ENCODE measurements around the gene PCDHA5. TPM values are rescaled to one million over a fixed set of nuclear protein-coding genes. Genes with fewer than 3 reads are reported as not detected.
"Not testable (repeated sequence)": the region's sequence is repeated elsewhere in the genome, so short reads cannot be mapped to it uniquely, and the experiment has no call there.

Gene PCDHA5
- not detected in 2 replicates for total RNA-seq

GRCh38 chr5:140821375-140822280 lies at the start of gene PCDHA5:
Gene PCDHA5, plus strand, starts transcription at chr5:140821613.
- no peaks in the 10 kb centered on the region for H3K36me3 Mint-ChIP-seq (ENCODE audit: low read depth)
- no peaks in the 10 kb centered on the region for H3K4me1 Mint-ChIP-seq
- no peak within 1 kb of the TSS for H3K27ac Mint-ChIP-seq
- H3K4me3 Mint-ChIP-seq: no peak within 1 kb of the TSS
- no peak for DNase-seq
- H3K9me3 Mint-ChIP-seq: peaks cover 4% of the 10 kb centered on the region
- H3K27me3 Mint-ChIP-seq: no peaks in the 10 kb centered on the region
- intact Hi-C loops (cut with micrococcal nuclease): no loop called here

GRCh38 chr5:140780512-140780911 lies 40.9 kb upstream of the PCDHA5 start:
- intact Hi-C loops (cut with micrococcal nuclease): no loop called here
- no peak for DNase-seq
- Mint-ChIP-seq H3K4me1 (no peaks in the 10 kb centered on the region), H3K4me3 (no peak overlapping the region), H3K27ac (no peak overlapping the region), H3K9me3 (peaks cover 35% of the 10 kb centered on the region), H3K36me3 (ENCODE audit: low read depth) (no peaks in the 10 kb centered on the region), H3K27me3 (no peaks in the 10 kb centered on the region)

DNA sequence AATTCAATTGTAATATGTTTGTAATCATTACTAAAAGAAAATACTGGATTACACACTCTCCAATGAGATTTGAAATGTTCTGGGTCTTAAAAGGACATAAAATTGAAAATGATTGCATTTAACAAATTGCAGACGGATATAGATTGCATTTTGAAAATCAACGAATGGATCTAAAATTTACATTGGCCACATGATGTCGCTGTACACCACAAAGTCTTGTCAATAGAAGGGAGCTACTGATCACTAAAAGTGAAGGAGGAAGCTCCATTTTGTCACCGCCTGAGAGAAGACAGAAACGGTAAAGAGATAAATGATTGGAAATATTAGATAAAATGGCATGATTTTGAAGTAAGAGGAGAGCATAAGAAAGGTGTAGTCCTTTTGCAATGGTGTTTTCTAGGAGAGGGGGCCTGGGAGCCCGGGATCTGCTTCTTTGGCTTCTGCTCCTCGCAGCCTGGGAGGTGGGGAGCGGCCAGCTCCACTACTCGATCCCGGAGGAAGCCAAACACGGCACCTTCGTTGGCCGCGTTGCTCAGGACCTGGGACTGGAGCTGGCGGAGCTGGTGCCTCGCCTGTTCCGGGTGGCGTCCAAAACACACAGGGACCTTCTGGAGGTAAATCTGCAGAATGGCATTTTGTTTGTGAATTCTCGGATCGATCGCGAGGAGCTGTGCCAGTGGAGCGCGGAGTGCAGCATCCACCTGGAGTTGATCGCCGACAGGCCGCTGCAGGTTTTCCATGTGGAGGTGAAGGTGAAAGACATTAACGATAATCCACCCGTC lies 35.3 kb upstream of the PCDHA5 start, which contains the start of gene PCDHA1:
Gene PCDHA1, plus strand, starts transcription at position 236 of the 782 bp plus-strand sequence.
- intact Hi-C loops (cut with micrococcal nuclease): no loop called here
- H3K4me3 Mint-ChIP-seq: no peak within 1 kb of the TSS
- H3K36me3 Mint-ChIP-seq (ENCODE audit: low read depth): peaks cover 7% of the 10 kb centered on the region
- DNase-seq: no peak
- H3K9me3 Mint-ChIP-seq: peaks cover 20% of the 10 kb centered on the region
- H3K27me3 Mint-ChIP-seq: no peaks in the 10 kb centered on the region
- H3K4me1 Mint-ChIP-seq: no peaks in the 10 kb centered on the region
- no peak within 1 kb of the TSS for H3K27ac Mint-ChIP-seq

DNA sequence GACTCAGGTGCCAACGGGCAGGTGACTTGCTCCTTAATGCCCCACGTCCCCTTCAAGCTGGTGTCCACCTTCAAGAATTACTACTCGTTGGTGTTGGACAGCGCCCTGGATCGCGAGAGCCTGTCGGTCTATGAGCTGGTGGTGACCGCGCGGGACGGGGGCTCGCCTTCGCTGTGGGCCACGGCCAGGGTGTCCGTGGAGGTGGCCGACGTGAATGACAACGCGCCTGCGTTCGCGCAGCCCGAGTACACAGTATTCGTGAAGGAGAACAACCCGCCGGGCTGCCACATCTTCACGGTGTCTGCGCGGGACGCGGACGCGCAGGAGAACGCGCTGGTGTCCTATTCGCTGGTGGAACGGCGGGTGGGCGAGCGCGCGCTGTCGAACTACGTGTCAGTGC lies 34.0 kb upstream of the PCDHA5 start:
- H3K27me3 Mint-ChIP-seq; H3K4me1 Mint-ChIP-seq; DNase-seq; H3K4me3 Mint-ChIP-seq; H3K36me3 Mint-ChIP-seq (ENCODE audit: low read depth); H3K27ac Mint-ChIP-seq; intact Hi-C loops (cut with micrococcal nuclease): not testable (repeated sequence)
- H3K9me3 Mint-ChIP-seq: peaks cover 23% of the 10 kb centered on the region

GRCh38 chr5:140787849-140788504 lies 33.4 kb upstream of the PCDHA5 start:
- intact Hi-C loops (cut with micrococcal nuclease); H3K27ac Mint-ChIP-seq; H3K36me3 Mint-ChIP-seq (ENCODE audit: low read depth): not testable (repeated sequence)

DNA sequence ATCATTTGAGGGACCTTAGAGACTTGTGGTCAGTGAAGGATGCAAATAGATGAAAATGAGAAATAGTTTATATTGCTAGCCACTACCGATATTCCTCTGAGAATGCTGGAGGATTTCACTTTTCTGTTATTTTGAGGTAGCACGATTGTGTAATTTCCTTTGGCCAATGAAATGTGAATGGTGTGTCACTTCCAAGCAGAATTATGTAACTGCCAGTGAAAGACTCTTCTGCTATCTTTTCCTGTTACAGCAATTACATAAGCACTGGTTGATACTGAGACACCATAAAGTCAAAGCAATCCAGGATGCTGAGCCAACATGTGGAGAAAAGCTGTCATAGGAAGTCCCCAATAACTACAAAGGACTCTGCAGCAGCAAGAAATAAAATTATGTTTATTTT lies 30.3 kb upstream of the PCDHA5 start:
- no peaks in the 10 kb centered on the region for H3K27me3 Mint-ChIP-seq
- H3K9me3 Mint-ChIP-seq: peaks cover 22% of the 10 kb centered on the region
- H3K4me1 Mint-ChIP-seq: no peaks in the 10 kb centered on the region
- intact Hi-C loops (cut with micrococcal nuclease): no loop called here
- H3K4me3 Mint-ChIP-seq: no peak overlapping the region
- DNase-seq: no peak
- no peak overlapping the region for H3K27ac Mint-ChIP-seq
- H3K36me3 Mint-ChIP-seq (ENCODE audit: low read depth): peaks cover 4% of the 10 kb centered on the region

More at GRCh38 chr5:140787849-140788504, 33.4 kb upstream of the PCDHA5 start:
- DNase-seq, H3K4me1 Mint-ChIP-seq, H3K27me3 Mint-ChIP-seq, H3K4me3 Mint-ChIP-seq: not testable (repeated sequence)
- peaks cover 25% of the 10 kb centered on the region for H3K9me3 Mint-ChIP-seq

DNA sequence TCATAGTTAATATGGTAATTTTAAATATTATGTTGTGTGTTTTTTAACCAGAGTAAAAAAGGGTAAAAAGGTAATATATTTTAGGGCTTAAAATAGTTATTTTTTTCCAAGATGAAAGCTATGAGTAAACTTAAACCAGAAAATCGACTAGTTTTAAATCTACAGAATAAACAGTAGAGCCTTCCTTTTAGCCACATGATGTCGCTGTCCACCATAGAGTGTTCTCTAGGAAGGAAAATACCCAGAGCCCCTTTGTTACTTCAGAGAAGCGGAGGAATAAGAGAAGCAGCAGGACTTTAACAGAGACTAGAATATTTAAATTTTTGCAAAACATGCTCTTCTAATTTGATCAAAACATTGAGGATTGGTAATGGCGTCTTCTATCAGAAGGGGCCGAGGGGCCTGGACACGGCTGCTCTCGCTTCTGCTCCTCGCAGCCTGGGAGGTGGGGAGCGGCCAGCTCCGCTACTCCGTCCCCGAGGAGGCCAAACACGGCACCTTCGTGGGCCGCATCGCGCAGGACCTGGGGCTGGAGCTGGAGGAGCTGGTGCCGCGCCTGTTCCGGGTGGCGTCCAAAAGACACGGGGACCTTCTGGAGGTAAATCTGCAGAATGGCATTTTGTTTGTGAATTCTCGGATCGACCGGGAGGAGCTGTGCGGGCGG lies 26.7 kb upstream of the PCDHA5 start, which contains the start of gene PCDHA2:
Gene PCDHA2, plus strand, starts transcription at position 258 of the 664 bp plus-strand sequence.
- peaks cover under 1% of the 10 kb centered on the region for H3K36me3 Mint-ChIP-seq (ENCODE audit: low read depth)
- no peak for DNase-seq
- H3K4me3 Mint-ChIP-seq: no peak within 1 kb of the TSS
- no peak within 1 kb of the TSS for H3K27ac Mint-ChIP-seq
- H3K4me1 Mint-ChIP-seq: no peaks in the 10 kb centered on the region
- intact Hi-C loops (cut with micrococcal nuclease): no loop called here
- H3K27me3 Mint-ChIP-seq: no peaks in the 10 kb centered on the region
- peaks cover 15% of the 10 kb centered on the region for H3K9me3 Mint-ChIP-seq

- Mint-ChIP-seq H3K4me3 (no peak overlapping the region), H3K27ac (no peak overlapping the region), H3K27me3 (no peaks in the 10 kb centered on the region), H3K36me3 (ENCODE audit: low read depth) (no peaks in the 10 kb centered on the region), H3K9me3 (peaks cover 17% of the 10 kb centered on the region), H3K4me1 (no peaks in the 10 kb centered on the region)
- no peak for DNase-seq
- intact Hi-C loops (cut with micrococcal nuclease): no loop called here
These were observed 26.2 kb upstream of the PCDHA5 start for GRCh38 chr5:140795259-140795641.

GRCh38 chr5:140796072-140796717 lies 25.2 kb upstream of the PCDHA5 start:
- H3K27me3 Mint-ChIP-seq; DNase-seq; H3K4me1 Mint-ChIP-seq; intact Hi-C loops (cut with micrococcal nuclease); H3K4me3 Mint-ChIP-seq; H3K27ac Mint-ChIP-seq; H3K36me3 Mint-ChIP-seq (ENCODE audit: low read depth): not testable (repeated sequence)
- peaks cover 15% of the 10 kb centered on the region for H3K9me3 Mint-ChIP-seq

DNA sequence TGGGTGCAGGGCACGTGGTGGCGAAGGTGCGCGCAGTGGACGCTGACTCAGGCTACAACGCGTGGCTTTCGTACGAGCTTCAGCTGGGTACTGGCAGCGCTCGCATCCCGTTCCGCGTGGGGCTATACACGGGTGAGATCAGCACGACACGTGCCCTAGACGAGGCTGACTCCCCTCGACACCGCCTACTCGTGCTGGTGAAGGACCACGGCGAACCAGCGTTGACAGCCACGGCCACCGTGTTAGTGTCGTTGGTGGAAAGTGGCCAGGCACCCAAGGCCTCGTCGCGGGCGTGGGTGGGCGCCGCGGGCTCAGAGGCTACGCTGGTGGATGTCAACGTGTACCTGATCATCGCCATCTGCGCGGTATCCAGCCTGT lies 24.7 kb upstream of the PCDHA5 start:
- DNase-seq: no peak
- intact Hi-C loops (cut with micrococcal nuclease): no loop called here
- Mint-ChIP-seq H3K27me3 (no peaks in the 10 kb centered on the region), H3K4me3 (no peak overlapping the region), H3K4me1 (no peaks in the 10 kb centered on the region), H3K27ac (no peak overlapping the region), H3K36me3 (ENCODE audit: low read depth) (no peaks in the 10 kb centered on the region), H3K9me3 (peaks cover 11% of the 10 kb centered on the region)

- Mint-ChIP-seq H3K4me1 (no peaks in the 10 kb centered on the region), H3K9me3 (peaks cover 17% of the 10 kb centered on the region), H3K36me3 (ENCODE audit: low read depth) (no peaks in the 10 kb centered on the region), H3K27me3 (no peaks in the 10 kb centered on the region), H3K4me3 (no peak within 1 kb of the TSS), H3K27ac (no peak within 1 kb of the TSS)
- intact Hi-C loops (cut with micrococcal nuclease): no loop called here
- no peak for DNase-seq
These were observed 20.5 kb upstream of the PCDHA5 start, which contains the start of gene PCDHA3 for GRCh38 chr5:140800816-140801493. Gene PCDHA3, plus strand, starts transcription at chr5:140801057.

DNA sequence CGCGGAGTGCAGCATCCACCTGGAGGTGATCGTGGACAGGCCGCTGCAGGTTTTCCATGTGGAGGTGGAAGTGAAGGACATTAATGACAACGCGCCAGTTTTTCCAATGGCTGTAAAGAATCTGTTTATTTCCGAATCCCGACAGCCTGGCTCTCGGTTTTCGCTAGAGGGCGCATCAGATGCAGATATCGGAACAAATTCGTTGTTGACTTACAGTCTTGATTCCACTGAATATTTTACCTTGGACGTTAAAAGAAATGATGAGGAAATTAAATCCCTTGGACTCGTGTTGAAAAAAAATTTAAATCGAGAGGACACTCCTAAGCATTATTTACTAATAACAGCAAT lies 19.9 kb upstream of the PCDHA5 start:
- H3K27me3 Mint-ChIP-seq: no peaks in the 10 kb centered on the region
- no peaks in the 10 kb centered on the region for H3K36me3 Mint-ChIP-seq (ENCODE audit: low read depth)
- intact Hi-C loops (cut with micrococcal nuclease): no loop called here
- no peak overlapping the region for H3K27ac Mint-ChIP-seq
- DNase-seq: no peak
- H3K4me3 Mint-ChIP-seq: no peak overlapping the region
- peaks cover 18% of the 10 kb centered on the region for H3K9me3 Mint-ChIP-seq
- H3K4me1 Mint-ChIP-seq: no peaks in the 10 kb centered on the region

DNA sequence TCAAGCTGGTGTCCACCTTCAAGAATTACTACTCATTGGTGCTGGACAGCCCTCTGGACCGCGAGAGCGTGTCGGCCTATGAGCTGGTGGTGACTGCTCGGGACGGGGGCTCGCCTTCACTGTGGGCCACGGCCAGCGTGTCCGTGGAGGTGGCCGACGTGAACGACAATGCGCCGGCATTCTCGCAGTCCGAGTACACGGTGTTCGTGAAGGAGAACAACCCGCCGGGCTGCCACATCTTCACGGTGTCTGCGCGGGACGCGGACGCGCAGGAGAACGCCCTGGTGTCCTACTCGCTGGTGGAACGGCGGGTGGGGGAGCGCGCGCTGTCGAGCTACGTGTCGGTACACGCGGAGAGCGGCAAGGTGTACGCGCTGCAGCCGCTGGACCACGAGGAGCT lies 19.0 kb upstream of the PCDHA5 start:
- DNase-seq; intact Hi-C loops (cut with micrococcal nuclease); H3K36me3 Mint-ChIP-seq (ENCODE audit: low read depth): not testable (repeated sequence)

More for the DNA sequence above, 19.0 kb upstream of the PCDHA5 start:
- H3K9me3 Mint-ChIP-seq: peaks cover 18% of the 10 kb centered on the region
- not testable (repeated sequence) for H3K27me3 Mint-ChIP-seq, H3K4me3 Mint-ChIP-seq, H3K27ac Mint-ChIP-seq, H3K4me1 Mint-ChIP-seq

Data from activated CD4-positive, alpha-beta T cell treated with anti-CD3 and anti-CD28 coated beads, Interleukin-2, amount 10 ng/mL, durations not matched to agents 24 days and 14 days (primary cell).